Measurements from ENCODE around the gene C19orf81.

DNA sequence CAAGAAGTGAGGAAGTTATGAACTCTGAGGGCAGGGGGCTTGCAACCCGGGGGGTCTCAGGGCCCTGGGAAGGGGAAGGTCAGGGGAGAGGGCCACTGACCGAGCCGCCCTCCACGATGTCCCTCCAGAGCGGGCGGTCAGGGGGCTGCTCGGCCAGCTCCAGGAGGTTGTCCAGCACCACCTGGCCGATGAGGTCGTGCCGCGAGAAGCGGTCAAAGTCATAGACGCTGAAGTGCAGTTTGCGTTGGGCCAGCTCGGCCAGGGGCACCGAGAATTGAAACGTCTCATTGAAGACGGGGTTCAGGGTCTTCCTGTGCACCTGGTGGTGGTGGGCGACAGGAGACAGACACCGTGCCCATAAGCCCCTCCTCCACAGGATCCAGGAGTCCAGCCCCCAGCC, 20.1 kb upstream of the C19orf81 start:
- TF ChIP-seq, protein P1, sequence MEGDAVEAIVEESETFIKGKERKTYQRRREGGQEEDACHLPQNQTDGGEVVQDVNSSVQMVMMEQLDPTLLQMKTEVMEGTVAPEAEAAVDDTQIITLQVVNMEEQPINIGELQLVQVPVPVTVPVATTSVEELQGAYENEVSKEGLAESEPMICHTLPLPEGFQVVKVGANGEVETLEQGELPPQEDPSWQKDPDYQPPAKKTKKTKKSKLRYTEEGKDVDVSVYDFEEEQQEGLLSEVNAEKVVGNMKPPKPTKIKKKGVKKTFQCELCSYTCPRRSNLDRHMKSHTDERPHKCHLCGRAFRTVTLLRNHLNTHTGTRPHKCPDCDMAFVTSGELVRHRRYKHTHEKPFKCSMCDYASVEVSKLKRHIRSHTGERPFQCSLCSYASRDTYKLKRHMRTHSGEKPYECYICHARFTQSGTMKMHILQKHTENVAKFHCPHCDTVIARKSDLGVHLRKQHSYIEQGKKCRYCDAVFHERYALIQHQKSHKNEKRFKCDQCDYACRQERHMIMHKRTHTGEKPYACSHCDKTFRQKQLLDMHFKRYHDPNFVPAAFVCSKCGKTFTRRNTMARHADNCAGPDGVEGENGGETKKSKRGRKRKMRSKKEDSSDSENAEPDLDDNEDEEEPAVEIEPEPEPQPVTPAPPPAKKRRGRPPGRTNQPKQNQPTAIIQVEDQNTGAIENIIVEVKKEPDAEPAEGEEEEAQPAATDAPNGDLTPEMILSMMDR (IDR thresholded peaks at IDR 0.05; ENCODE audit: borderline replicate concordance, extremely low read depth, low read length, poor library complexity, severe bottlenecking), result no peak
- TF ChIP-seq EZH2 (IDR thresholded peaks at IDR 0.05; ENCODE audit: borderline replicate concordance, low read depth, low read length, severe bottlenecking), result no peak

Data from DND-41 (cell line).